ENCODE data around the gene E2F4. TPM values are rescaled to one million over a fixed set of nuclear protein-coding genes. Genes with fewer than 3 reads are reported as not detected.
A peak's percentile ranks its signal among the peaks of the same experiment; 100 is the strongest.

E2F4 gene
- total RNA-seq, 6 experiments from 2014 or later, result 14.4 to 36.4 (median 22.4) TPM

GRCh38 chr16:67170949-67171649, 20.9 kb upstream of the E2F4 start:
- ATAC-seq, result peak in 3 of 4 donors; percentile 3 to 4 (median 4)
- 27% methylated on average over 3 of the region's 14 CpGs for WGBS (ENCODE audit: insufficient coverage, low coverage, low lambda C conversion rate, missing lambda C conversion rate)
- H3K27me3 ChIP-seq, result no peaks in the 10 kb centered on the region
- no peaks in the 10 kb centered on the region for H3K9me3 ChIP-seq
- TF ChIP-seq CTCF (IDR thresholded peaks at IDR 0.05) (no peak), POLR2A (IDR thresholded peaks at IDR 0.05) (no peak)
- peak overlapping the region; percentile 70 to 89 (median 77) for H3K27ac ChIP-seq
- peaks cover 0 to 28% (median 7%) of the 10 kb centered on the region in 4 donors for H3K4me1 ChIP-seq
- H3K36me3 ChIP-seq, result no peaks in the 10 kb centered on the region
- peak overlapping the region; percentile 35 to 56 (median 43) for H3K4me3 ChIP-seq
- intact Hi-C loops (cut with DNase I), result no loop called here
- DNase-seq, result no peak

- DNase-seq (no peak), ATAC-seq (no peak)
- intact Hi-C loops (cut with DNase I), result no loop called here
- Histone ChIP-seq H3K9me3 (no peaks in the 10 kb centered on the region), H3K4me3 (peak overlapping the region; percentile 46 to 48 (median 47)), H3K4me1 (peaks cover 0 to 37% (median 7%) of the 10 kb centered on the region in 4 donors), H3K27ac (peak overlapping the region; percentile 63 to 76 (median 71)), H3K36me3 (no peaks in the 10 kb centered on the region), H3K27me3 (no peaks in the 10 kb centered on the region)
- 94% methylated on average over 1 of the region's 1 CpG for WGBS (ENCODE audit: insufficient coverage, low coverage, low lambda C conversion rate, missing lambda C conversion rate)
- TF ChIP-seq CTCF (IDR thresholded peaks at IDR 0.05) (no peak), POLR2A (IDR thresholded peaks at IDR 0.05) (no peak)
These were observed 18.6 kb upstream of the E2F4 start for GRCh38 chr16:67173323-67173722.

GRCh38 chr16:67173808-67174705, 17.9 kb upstream of the E2F4 start:
- Histone ChIP-seq H3K27me3 (no peaks in the 10 kb centered on the region), H3K9me3 (no peaks in the 10 kb centered on the region), H3K27ac (peak overlapping the region; percentile 63 to 76 (median 71)), H3K36me3 (no peaks in the 10 kb centered on the region), H3K4me1 (peaks cover 0 to 43% (median 10%) of the 10 kb centered on the region in 4 donors), H3K4me3 (peak overlapping the region; percentile 46 to 48 (median 47))
- peak; percentile 92 to 96 (median 96) for DNase-seq
- ATAC-seq, result peak; percentile 62 to 86 (median 82)
- WGBS (ENCODE audit: insufficient coverage, low coverage, low lambda C conversion rate, missing lambda C conversion rate), result under 1% methylated on average over 8 of the region's 71 CpGs
- TF ChIP-seq CTCF (IDR thresholded peaks at IDR 0.05) (peak; percentile 23 to 51 (median 34)), POLR2A (IDR thresholded peaks at IDR 0.05) (peak; percentile 86)
- intact Hi-C loops (cut with DNase I), result no loop called here

- DNase-seq (no peak), ATAC-seq (no peak)
- H3K4me3 ChIP-seq, result peak overlapping the region; percentile 46 to 48 (median 47)
- H3K36me3 ChIP-seq, result no peaks in the 10 kb centered on the region
- no peaks in the 10 kb centered on the region for H3K9me3 ChIP-seq
- TF ChIP-seq CTCF (IDR thresholded peaks at IDR 0.05) (no peak), POLR2A (IDR thresholded peaks at IDR 0.05) (no peak)
- WGBS (ENCODE audit: insufficient coverage, low coverage, low lambda C conversion rate, missing lambda C conversion rate), result 49% methylated on average over 5 of the region's 31 CpGs
- peak overlapping the region; percentile 63 to 76 (median 71) for H3K27ac ChIP-seq
- peaks cover 0 to 36% (median 10%) of the 10 kb centered on the region in 4 donors for H3K4me1 ChIP-seq
- no peaks in the 10 kb centered on the region for H3K27me3 ChIP-seq
- intact Hi-C loops (cut with DNase I), result no loop called here
These were observed 17.2 kb upstream of the E2F4 start for GRCh38 chr16:67174706-67175231.
